ENCODE data around the gene TMOD1.

The TMOD1 gene

DNA sequence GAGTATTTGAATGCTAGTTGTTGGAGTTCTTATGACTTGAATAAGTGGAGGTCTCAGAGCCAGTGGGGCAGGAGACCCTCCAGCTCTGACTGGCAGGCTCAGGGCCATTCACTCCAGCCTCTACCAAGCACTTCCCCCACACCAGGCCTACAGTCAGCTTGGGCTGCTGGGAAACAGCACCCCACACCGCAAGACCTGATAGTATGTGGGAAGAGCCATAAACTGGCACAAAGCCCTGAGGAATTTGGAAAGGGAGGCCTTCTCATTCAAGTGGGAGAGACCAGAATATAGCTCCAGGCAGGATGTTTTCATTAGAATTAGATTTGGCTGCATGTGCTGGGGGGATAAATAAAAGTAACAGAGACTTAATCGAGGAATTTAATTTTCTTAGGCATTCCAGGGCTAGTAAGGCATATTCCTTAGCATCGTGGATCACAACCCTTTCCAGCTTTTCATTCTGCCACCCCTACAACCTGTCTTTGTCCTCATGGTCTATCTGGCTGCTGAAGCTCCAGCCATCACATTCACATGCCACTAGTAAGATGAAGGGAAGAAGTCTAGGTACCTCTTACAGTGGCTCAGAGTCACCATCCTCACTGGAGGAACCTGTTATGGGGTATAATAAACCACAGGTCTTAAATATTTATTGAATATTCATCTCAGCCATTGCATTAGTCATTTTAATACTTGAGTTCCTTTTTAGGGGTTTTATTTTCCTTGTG lies 47.5 kb downstream of the TMOD1 start:
- no peak for DNase-seq (ENCODE audit: low spot score)

DNA sequence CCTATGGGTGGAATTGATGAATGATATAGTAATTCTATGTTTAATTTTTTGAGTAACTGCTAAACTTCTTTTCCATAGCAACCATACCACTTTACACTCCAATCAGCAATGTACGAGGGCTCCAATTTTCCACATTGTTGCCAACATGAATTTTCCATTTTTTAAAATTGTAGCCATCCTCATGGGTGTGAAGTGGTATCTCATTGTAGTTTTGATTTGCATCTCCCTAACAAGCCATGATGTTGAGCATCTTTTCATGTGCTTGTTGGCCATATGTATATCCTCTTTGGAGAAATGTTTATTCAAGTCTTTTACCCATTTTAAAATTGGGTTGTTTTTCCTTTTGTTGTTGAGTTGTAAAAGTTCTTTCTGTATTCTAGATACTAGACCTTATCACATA lies 48.9 kb downstream of the TMOD1 start:
- no peak for DNase-seq (ENCODE audit: low spot score)

DNA sequence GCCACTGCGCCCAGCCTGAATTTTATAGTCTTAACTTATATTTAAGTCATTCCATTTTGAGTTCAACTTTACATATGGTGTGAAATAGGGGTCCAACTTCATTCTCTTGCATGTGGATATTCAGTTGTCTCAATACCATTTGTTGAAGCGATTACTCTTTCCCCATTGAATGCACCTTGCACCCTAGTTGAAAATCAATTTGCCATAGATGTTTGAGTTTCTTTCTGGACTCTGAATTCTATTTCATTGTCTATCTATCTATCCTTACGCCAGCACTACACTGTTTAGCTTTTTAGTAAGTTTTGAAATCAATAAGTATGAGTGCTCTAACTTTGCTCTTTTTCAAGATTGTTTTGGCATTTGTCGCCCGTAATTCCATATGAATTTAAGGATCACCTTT lies 49.8 kb downstream of the TMOD1 start:
- DNase-seq (ENCODE audit: low spot score): no peak

DNA sequence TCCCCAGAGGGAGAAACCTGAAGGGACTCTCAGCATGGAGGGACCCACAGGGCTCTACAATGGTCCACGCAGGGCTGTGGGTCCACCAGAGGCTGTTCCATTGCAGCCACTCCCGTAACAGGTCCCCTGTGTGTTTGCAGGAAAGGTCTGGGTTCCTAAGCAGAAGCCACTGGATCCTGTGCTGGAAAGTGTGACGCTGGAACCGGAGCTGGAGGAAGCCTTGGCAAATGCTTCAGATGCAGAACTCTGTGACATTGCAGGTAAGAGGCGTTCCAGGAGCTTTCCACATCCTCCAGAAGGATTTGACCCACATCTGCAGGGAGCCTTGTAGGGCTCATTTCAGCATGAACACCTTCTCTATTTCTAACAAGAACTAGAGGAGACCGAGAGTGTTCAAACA lies 51.7 kb downstream of the TMOD1 start:
- DNase-seq (ENCODE audit: low spot score): peak; percentile 68

DNA sequence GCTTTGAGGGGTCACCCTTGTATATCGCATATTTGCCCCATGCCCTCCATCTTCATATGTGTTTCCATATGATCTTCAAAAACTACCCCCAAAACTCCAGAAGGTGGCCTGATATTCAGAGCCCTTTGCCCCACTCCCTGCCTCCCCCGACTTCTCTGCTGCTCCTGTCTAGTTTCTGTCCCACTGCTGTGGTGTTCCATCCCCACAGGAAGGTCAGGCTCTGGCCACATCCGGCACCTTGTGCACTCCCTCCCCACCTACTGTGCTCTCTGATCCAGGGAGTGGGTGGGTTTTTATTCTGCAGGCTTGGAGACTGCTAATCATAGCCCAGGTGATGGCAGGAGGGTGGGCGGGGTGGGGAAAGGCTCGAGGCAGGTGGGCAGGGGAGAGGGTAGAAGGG lies 52.4 kb downstream of the TMOD1 start:
- no peak for DNase-seq (ENCODE audit: low spot score)

DNA sequence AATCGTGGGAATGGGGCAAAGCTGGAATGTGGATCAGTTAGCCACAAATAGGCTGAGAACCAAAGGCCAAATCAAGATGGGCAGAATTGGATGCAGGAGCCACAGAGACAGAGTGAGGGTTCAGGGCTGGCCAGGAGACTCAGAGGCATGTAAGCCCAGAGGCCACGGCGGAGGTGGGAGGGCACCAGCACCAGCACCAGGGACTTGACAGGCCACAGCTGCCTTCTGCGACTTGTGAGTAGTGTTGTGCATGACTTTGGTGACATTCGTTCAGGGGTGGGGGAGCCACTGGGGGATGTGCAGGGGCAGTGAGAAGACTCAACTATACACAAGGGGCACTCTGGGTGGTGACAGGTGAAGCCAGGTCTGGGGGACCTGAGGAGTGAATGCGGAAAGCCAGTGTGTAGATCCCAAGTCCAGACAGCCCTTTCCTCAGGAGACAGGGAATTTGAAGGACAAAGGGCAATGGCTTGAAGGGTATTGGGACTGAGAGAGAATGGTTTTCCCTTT lies 53.2 kb downstream of the TMOD1 start:
- no peak for DNase-seq (ENCODE audit: low spot score)

DNA sequence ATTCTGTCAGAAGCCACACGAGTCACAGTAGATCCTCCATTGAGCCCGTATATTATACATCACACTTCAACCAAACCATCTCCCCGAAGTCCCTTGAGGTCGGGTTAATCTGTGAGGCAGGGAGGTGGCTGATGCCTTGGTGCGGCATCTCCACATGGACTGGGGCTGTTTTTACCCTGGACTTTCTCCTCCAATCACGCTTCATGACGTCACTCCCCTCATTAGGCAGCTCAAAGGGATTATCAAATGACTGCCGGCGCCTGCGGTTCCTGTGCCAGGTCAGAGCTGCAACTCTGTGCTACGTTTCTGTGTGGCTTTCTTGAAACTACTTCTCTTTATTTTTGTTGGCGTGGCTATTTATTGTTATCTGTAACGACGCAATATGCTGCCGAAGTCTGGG lies 53.7 kb downstream of the TMOD1 start:
- no peak for DNase-seq (ENCODE audit: low spot score)

DNA sequence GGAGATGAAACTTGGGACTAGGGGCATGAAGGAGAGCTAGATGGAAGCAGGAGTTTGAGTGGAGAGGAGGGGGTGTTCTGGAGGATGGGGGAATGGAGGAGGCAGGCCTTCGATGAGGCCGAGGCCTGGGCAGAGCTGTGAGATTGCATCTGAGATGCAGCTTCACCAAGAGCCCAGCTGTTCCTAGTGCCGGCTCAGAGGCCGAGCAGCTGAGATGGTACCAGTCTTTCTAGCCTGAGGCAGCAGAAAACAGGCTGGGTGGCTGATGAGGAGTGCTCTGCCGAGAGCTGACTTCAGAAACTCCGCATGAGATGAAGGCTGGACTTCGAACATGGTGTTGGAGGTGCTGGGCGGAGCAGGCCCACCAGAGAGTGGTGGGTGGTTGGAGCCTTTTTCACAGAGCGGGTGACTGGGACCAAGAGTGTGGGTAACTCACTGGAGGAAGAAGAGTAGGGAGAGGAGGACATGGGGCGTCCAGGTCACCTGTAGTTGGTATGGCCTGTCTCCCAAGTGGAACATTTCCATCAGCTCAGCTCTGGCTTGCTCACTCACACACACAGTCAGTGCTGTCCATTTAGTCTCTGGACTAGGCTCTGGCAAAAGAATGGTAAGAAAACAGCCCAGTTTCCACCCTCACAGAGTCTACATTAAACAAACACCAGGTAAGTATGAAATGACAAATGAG lies 54.7 kb downstream of the TMOD1 start:
- DNase-seq (ENCODE audit: low spot score): no peak

DNA sequence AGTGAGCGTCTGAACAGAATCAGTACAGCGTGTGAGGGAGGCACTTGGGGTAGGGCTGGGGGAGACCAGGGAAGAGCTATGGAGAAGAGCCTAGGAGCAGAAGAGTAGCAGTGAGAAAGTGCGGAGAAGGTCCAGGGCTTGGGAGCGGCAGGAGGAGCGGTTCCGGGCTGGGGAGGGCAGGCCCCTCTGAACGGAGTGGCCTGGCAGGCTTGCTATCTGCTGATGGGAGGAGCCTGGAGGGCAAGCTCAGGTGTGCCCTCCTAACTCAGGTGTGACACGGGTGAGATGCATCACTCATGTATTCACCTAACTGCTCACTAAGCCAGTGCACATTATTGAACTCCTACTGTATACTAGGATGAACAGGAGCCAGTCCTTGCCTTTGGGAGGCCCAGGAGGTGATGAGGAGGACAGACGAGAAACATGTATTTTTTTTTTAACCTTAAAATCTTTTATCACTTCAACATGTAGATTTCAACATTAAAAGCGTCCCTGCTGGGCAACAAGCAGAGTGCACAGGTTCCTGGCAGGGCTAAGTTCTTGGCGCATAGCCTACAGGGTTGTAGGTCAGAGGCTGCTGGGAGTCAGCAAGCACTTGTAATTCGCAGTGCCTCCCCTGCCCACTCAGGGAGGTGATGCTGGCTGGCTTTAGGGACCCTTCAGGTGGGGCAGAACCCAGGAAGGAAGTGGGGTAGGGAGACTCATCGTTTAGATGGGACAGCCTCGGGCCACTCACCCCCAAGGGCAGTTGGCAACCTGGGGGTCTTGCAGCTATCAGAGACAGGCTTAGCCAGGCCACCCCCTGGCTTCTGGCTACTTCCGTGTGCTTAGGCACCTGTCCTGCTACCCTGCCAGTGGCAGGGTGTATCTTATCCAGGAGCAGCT lies 55.5 kb downstream of the TMOD1 start:
- no peak for DNase-seq (ENCODE audit: low spot score)

DNA sequence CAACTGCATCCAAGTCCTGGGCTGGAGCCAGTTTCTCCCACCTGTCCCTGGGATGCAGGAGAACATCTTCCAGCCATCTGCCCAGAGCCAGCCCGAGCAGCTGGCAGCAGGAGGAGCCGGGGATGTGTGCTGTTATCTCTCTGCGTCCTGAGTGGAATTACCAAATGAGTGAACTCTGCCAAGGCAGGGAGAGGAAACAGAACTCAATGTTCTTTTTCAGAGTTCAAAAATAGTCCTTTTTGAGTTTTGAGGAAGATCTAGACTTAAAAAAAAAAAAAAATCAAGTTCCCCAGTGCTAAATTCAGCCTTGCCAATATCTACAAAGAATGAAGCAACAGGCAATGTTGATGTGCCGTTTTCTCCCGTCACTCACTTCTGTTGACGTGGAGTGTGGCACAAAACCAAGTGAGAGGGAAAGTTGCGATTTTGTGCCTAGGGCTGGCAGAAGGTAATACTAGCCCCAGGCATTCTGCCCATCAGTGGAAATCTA lies 56.2 kb downstream of the TMOD1 start:
- peak; percentile 78 for DNase-seq (ENCODE audit: low spot score)

DNA sequence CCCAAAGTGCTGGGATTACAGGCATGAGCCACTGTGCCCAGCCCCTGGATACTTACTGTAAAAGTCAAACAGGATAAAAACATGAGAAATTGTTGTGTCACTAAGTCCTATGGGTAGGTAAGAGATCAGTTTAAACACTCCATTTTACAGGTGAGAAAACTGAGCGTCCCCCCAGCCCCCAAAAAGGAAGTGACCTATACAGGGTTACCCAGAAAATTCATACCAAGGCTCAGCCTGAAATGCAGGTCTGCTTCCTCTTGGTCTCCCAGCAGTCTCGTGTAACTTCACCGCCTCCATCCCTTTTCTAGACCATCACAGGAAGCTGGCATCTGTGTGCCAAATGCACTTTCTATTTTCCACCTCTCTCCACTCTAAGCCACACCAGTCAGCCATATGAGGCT lies 57.2 kb downstream of the TMOD1 start:
- no peak for DNase-seq (ENCODE audit: low spot score)

DNA sequence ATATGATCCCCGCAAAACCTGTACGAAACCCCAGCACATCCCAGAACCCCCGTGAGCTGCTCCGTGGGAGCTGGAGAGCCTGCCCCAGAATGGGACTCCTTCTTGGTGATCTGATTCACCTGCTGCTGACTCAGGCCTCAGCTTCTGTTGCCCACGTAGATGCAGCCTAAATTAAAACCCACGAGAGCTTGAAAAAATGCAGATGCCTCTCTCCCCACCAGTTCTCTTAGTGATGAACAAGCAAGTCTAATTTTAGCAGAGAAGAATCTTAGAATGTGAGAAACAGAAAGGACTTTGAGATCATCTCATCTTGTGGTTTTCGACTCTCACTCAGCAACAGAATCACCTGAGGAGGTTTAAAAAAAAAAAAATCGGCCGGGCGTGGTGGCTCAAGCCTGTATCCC lies 57.6 kb downstream of the TMOD1 start:
- DNase-seq (ENCODE audit: low spot score): peak; percentile 85

DNA sequence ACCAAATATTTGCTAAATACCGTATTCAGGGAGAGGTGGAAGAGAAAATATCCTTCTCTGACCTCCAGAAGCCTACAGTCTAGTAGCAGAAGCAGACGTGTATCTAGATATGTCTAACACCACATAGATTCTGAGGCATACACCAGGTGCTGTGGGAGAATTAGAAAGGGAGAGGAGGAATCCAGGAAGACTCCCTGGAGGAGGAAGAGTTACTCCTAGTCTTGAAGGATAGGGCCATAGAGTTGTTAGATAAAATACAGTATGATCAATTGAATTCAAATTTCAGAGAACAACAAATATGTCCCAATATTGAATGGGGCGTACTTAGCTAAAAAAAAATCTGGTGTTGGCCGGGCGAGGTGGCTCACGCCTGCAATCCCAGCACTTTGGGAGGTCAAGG lies 58.7 kb downstream of the TMOD1 start:
- DNase-seq (ENCODE audit: low spot score): no peak

DNA sequence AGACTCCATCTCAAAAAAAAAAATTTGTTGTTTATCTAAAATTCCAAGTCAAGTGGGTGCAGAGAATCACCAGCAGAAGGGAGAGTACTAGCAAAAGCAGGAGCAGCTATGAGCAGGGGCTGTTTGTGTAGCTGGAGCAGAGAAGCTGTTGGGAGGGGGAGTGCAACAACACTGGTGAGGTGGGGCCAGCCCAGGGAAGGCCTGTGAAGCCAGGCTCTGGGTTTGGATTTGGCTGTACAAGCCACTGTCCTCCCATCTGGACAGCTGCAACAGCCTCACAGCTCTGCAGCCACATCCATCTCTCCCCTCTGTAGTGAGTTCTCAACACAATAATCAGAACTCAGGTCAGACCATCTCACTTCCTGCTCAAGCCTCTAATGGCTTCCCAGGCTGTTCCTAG lies 59.4 kb downstream of the TMOD1 start:
- no peak for DNase-seq (ENCODE audit: low spot score)

DNA sequence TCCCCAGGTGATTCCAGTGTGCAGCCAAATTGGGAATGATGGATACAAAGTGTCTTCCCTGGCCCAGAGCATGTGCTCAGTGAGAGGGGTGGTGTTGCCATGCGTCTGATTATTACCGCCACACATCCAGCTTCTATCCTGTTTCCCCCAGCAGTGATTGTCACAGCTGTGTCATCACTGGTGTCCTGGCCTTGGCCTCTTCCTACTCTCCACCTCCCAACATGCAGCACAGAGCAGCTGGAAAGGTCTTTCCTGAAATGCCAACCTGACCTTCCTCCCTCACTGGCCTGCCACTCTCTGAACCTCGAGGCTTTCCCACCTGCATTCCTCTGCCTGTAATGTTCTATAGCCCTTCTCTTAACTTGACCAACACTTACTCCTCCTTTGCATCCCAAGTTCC lies 60.0 kb downstream of the TMOD1 start:
- no peak for DNase-seq (ENCODE audit: low spot score)

DNA sequence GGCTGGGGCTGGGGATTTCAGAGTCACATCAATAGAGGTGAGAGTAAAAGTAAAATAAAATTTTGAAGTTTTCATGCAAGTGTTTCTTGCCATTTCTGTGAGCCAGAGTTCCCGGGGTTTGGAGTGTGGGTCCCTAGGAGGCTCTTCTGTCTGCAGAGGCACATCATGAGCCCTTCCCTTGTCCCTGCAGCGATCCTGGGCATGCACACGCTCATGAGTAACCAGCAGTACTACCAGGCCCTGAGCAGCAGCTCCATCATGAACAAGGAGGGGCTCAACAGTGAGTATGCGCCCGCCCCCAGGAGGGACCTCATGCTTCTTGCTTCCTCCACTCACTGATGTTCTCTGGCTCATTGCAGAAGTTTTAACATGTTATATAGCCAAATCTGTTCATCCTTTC lies 61.1 kb downstream of the TMOD1 start:
- DNase-seq (ENCODE audit: low spot score): no peak

DNA sequence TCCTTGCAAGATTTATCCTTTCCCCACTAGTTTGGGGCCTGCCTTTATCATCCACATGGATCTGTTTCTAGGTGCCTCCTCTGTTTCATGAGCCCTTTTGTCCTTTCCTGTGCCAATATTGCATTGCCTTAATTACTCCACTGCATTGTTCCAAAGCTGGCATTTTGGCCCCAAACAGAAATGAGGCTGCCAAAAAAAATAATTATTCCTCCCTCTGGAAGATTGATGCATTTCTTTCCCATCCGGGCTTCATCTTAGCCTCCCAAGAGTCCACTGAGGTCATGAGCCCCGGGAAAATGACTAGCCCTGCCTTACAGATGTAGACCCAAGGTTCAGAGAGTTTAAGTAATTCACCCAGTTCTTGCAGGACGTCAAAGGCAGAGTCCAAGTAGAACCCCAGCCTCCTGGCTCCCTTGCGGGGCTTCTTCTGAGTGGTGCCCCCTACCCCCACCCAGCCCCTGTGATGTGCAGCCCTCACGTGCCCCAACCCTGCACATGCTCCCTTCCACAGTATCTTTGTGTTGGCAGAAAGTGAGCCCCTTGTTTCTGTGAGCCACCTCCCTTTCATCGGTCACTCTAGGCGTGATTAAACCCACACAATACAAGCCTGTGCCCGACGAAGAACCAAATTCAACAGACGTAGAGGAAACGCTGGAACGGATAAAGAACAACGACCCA lies 62.1 kb downstream of the TMOD1 start:
- DNase-seq (ENCODE audit: low spot score): no peak

DNA sequence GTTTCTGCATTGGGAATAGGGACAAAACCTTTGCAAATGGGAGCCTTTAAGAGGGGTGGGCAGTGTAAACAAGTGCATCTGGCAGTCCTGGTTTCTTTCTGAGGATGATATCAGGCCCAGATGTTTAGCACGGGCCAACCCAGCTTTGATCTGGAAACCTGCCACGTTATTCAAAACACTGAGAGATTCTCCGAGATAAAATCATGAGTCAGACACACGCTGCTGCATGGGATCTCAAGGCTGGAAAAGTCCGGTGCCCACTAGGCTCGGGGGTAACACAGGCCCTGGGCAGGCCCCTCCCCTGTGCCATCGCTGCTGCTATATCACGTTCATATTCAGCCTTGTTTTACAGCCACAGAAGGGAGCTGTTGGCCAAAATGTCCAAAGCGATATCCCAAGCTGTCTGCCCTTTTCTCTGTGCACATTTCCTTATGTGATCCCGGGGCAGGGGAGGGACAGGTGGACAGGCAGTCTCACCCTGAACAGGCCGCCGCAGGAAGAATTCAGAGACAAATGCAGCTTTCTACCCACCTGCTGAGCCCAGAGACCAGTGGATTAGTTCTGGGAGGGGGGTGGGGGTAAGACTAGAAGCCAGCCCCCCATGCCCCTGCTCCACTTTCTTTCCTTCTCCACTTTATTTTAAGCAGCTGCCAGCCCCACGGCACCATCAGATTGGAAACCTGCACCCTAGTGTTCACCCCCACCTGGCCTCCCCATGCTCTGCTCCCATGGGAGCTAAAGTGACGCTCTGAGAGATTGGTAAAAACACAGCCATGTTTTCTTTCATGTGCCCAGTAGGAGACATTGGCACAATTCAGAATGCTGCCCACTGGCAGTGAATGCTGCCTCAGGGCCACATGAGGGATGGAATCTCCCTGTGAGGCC lies 63.1 kb downstream of the TMOD1 start:
- DNase-seq (ENCODE audit: low spot score): no peak

DNA sequence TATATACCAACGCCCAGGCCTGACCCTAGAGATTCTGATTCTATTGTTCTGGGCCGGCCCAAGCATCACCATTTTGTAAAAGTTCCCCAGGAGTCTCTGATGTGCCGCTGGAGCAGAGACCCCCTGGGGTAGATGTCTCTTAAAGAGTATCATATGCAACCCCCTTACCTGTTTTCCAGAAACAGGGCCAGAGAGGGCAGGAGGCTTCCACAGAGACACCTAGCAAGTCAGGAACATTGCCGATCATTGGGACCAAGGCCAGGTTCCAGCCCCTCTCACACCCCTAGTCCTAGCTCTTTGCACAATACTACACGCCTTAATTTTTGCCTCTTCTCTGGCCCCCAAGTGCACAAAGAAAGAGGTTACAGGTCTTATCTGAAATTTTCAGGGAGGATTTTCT lies 63.8 kb downstream of the TMOD1 start:
- no peak for DNase-seq (ENCODE audit: low spot score)

DNA sequence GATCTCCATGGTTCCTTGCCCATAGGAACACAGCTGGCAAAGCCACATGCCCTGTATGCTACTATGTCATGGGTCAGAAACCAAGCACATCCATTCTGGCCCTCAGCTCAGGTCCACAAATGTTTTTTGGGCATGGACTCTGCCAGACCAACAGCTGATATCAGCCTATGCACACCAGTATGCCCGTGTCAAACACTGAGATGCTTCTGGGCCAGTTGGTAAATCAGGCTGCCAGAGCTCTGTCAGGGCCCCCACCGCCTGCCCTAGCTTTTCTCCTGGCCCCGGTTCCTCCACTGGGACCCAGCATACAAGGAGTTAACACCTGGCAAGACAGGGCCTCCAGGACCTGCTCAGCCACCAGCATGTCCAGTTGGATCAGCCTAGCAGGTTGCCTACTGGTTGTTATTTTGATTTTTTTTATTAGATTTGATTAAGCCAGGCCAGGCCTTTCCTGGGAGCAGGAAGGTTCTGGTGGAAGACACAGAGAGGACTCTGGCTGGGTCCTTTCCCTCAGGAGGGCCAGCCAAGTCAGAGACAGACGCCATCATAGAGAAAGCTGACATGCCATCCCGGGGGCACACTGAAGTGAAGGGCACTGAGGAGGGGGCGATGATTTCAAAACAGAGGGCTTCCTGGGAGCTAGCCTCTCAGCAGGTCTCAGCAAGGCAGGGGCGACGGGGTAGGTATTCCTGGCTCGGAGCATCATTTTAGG lies 65.9 kb downstream of the TMOD1 start:
- no peak for DNase-seq (ENCODE audit: low spot score)

DNA sequence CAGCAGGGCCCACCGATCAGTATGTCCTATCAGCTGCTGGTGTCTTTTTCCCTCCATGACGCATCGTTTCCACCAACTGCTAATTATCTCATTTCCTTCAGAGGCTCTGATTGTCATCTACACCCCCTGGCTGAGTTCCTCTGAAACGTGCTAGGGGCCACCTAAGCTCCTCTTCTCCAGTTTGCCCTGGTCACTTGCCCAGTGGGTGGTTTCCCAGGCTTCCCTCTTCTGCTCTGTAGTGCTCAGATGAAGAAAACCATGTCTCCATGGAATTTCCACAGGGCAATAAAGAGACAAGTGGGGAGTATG lies 66.4 kb downstream of the TMOD1 start:
- no peak for DNase-seq (ENCODE audit: low spot score)

Measured in putamen (tissue), 1 donor.